MCF 10A (cell line): ENCODE results near the gene MYRIP. TPM values are rescaled to one million over a fixed set of nuclear protein-coding genes. Genes with fewer than 3 reads are reported as not detected.

Experiments
- BruUV-seq: library from RNA; stranded (reverse); fragments of 400-500 nt; replicated peaks from 2 replicates; lab custom pipeline; 2021; lab: Mats Ljungman, UMichigan
- CTCF ChIA-PET: fragments of 300-600 bp; sonication (Branson Sonifier 250); formaldehyde crosslinking; extraction: SDS; loops from one replicate; lab custom pipeline; 2021; ENCODE audit warnings: antibody characterized with exemption, inconsistent platforms; lab: Yijun Ruan, JAX
- POLR2A ChIA-PET: fragments of 300-600, 350-650 bp; sonication (Branson Sonifier 250); formaldehyde crosslinking; extraction: SDS; loops from one replicate; lab custom pipeline; 2020; ENCODE audit warnings: antibody characterized with exemption, inconsistent platforms; lab: Yijun Ruan, JAX
- DNase-seq: peaks from one replicate; pipeline ENCODE4 v3.0.0-alpha.2; 2018; ENCODE audit not compliant: unreplicated experiment
- H3K27ac Mint-ChIP-seq: one replicate; pipeline ENCODE4 v1.8.0; 2022; ENCODE audit warnings: mild to moderate bottlenecking, low read depth, mixed read lengths; ENCODE audit not compliant: unreplicated experiment
- H3K27me3 Mint-ChIP-seq: one replicate; pipeline ENCODE4 v1.8.0; 2022; ENCODE audit warnings: mixed read lengths; ENCODE audit not compliant: insufficient read depth, unreplicated experiment
- H3K36me3 Mint-ChIP-seq: one replicate; pipeline ENCODE4 v1.8.0; 2022; ENCODE audit warnings: mild to moderate bottlenecking, moderate library complexity, mixed read lengths; ENCODE audit not compliant: insufficient read depth, unreplicated experiment
- H3K4me1 Mint-ChIP-seq: one replicate; pipeline ENCODE4 v1.8.0; 2022; ENCODE audit warnings: mixed read lengths; ENCODE audit not compliant: insufficient read depth, unreplicated experiment
- H3K4me3 Mint-ChIP-seq: one replicate; pipeline ENCODE4 v1.8.0; 2022; ENCODE audit warnings: mild to moderate bottlenecking, moderate library complexity, mixed read lengths; ENCODE audit not compliant: unreplicated experiment
- H3K9me3 Mint-ChIP-seq: one replicate; pipeline ENCODE4 v1.8.0; 2022; ENCODE audit warnings: mixed read lengths; ENCODE audit not compliant: unreplicated experiment
- CTCF ChIP-seq: fragments of 200-600 bp; IDR thresholded peaks from one replicate; pipeline ENCODE4 v1.8.0; 2022; ENCODE audit warnings: antibody characterized with exemption, mild to moderate bottlenecking; ENCODE audit not compliant: unreplicated experiment
- intact Hi-C: fragments of 100-400 bp; cut with micrococcal nuclease; formaldehyde crosslinking; loops from 2 replicates; pipeline ENCODE4 v1.14.1; 2022
- total RNA-seq: library from RNA; stranded (reverse); gene quantifications from 2 replicates; pipeline ENCODE4 v1.2.3, GENCODE V29; 2022

Gene MYRIP
- total RNA-seq, 1 experiment from 2014 or later: 0.19 TPM

- no peaks in the 10 kb centered on the region for H3K36me3 Mint-ChIP-seq
- ChIA-PET CTCF (interaction anchor here (0.6 to 0.7 kb wide), 2 partner anchors 16 to 183 kb away, joined by 3 read pairs; no protein-coding TSS in a partner anchor), POLR2A (no interaction called here)
- H3K27me3 Mint-ChIP-seq: no peaks in the 10 kb centered on the region
- BruUV-seq: no TSS peak
- H3K4me1 Mint-ChIP-seq: no peaks in the 10 kb centered on the region
- H3K27ac Mint-ChIP-seq: no peak overlapping the region
- no peak for DNase-seq
- TF ChIP-seq CTCF: no peak
- H3K4me3 Mint-ChIP-seq: no peak overlapping the region
- intact Hi-C loops: no loop called here
- H3K9me3 Mint-ChIP-seq: peaks cover 7% of the 10 kb centered on the region
Measured at GRCh38 chr3:39849992-39850715, 40.7 kb downstream of the MYRIP start.

- H3K4me1 Mint-ChIP-seq: no peaks in the 10 kb centered on the region
- POLR2A ChIA-PET: no interaction called here
- H3K27me3 Mint-ChIP-seq: no peaks in the 10 kb centered on the region
- BruUV-seq: no TSS peak
- H3K9me3 Mint-ChIP-seq: peaks cover 7% of the 10 kb centered on the region
- no peak for TF ChIP-seq CTCF
- H3K27ac Mint-ChIP-seq: no peak overlapping the region
- DNase-seq: no peak
- H3K4me3 Mint-ChIP-seq: no peak overlapping the region
- intact Hi-C loops: no loop called here
- H3K36me3 Mint-ChIP-seq: no peaks in the 10 kb centered on the region
- CTCF ChIA-PET: no interaction called here
Measured at GRCh38 chr3:39850716-39851032, 41.3 kb downstream of the MYRIP start.

- H3K36me3 Mint-ChIP-seq: no peaks in the 10 kb centered on the region
- POLR2A ChIA-PET: no interaction called here
- no peak overlapping the region for H3K4me3 Mint-ChIP-seq
- no peak overlapping the region for H3K27ac Mint-ChIP-seq
- no peak for DNase-seq
- BruUV-seq: no TSS peak
- TF ChIP-seq CTCF: no peak
- H3K4me1 Mint-ChIP-seq: no peaks in the 10 kb centered on the region
- intact Hi-C loops: no loop called here
- peaks cover 15% of the 10 kb centered on the region for H3K9me3 Mint-ChIP-seq
- CTCF ChIA-PET: interaction anchor here (0.5 kb wide), 1 partner anchor 56 kb away, joined by 3 read pairs; no protein-coding TSS in a partner anchor
- no peaks in the 10 kb centered on the region for H3K27me3 Mint-ChIP-seq
Measured at GRCh38 chr3:39855517-39855916, 46.1 kb downstream of the MYRIP start.

GRCh38 chr3:39869890-39870289 lies 60.5 kb downstream of the MYRIP start:
- Mint-ChIP-seq H3K4me1 (no peaks in the 10 kb centered on the region), H3K27me3 (no peaks in the 10 kb centered on the region), H3K4me3 (no peak overlapping the region), H3K27ac (no peak overlapping the region), H3K36me3 (no peaks in the 10 kb centered on the region), H3K9me3 (no peaks in the 10 kb centered on the region)
- no peak for DNase-seq
- no peak for TF ChIP-seq CTCF
- ChIA-PET POLR2A (interaction anchor here (0.7 kb wide), 1 partner anchor 13 kb away, joined by 3 read pairs; no protein-coding TSS in a partner anchor), CTCF (interaction anchor here (0.9 kb wide), 1 partner anchor 8 kb away, joined by 3 read pairs; no protein-coding TSS in a partner anchor)
- BruUV-seq: no TSS peak
- intact Hi-C loops: no loop called here
